ENCODE data around the gene PDILT. TPM values are rescaled to one million over a fixed set of nuclear protein-coding genes. Genes with fewer than 3 reads are reported as not detected.

PDILT gene
- total RNA-seq, 3 donors from 2014 or later, result not detected

DNA sequence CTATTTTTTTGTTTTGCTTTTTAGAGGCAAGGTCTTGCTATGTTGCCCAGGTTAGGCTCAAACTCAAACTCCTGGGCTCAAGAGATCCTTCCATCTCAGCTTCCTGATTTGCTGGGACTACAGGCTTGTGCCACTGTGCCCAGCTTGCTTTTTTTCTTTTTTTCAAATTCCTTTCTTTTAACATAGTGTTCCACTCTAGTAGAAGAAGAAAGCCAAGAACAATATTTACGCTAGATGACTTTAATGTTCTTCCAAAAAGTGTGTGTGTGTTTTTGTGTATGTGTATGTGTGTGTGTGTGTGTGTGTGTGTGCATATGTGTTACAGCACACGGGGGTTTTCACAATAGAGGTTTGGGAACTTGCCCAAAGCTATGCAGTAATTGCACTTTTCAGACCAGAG lies 41.3 kb downstream of the PDILT start:
- Histone ChIP-seq H3K36me3 (no peaks in the 10 kb centered on the region), H3K27me3 (peaks cover 0 to 7% of the 10 kb centered on the region in 2 donors), H3K9me3 (no peaks in the 10 kb centered on the region), H3K4me3 (no peak overlapping the region), H3K4me1 (no peaks in the 10 kb centered on the region), H3K27ac (no peak overlapping the region)
- TF ChIP-seq, protein P1, sequence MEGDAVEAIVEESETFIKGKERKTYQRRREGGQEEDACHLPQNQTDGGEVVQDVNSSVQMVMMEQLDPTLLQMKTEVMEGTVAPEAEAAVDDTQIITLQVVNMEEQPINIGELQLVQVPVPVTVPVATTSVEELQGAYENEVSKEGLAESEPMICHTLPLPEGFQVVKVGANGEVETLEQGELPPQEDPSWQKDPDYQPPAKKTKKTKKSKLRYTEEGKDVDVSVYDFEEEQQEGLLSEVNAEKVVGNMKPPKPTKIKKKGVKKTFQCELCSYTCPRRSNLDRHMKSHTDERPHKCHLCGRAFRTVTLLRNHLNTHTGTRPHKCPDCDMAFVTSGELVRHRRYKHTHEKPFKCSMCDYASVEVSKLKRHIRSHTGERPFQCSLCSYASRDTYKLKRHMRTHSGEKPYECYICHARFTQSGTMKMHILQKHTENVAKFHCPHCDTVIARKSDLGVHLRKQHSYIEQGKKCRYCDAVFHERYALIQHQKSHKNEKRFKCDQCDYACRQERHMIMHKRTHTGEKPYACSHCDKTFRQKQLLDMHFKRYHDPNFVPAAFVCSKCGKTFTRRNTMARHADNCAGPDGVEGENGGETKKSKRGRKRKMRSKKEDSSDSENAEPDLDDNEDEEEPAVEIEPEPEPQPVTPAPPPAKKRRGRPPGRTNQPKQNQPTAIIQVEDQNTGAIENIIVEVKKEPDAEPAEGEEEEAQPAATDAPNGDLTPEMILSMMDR (IDR thresholded peaks at IDR 0.05), result no peak
- no peak for TF ChIP-seq POLR2A (IDR thresholded peaks at IDR 0.05)
- no peak for TF ChIP-seq POLR2AphosphoS5 (IDR thresholded peaks at IDR 0.05)
- DNase-seq (ENCODE audit: low spot score in 2 of 2), result no peak
- intact Hi-C loops (cut with DNase I; ENCODE audit: low total_unique reads), result no loop called here

DNA sequence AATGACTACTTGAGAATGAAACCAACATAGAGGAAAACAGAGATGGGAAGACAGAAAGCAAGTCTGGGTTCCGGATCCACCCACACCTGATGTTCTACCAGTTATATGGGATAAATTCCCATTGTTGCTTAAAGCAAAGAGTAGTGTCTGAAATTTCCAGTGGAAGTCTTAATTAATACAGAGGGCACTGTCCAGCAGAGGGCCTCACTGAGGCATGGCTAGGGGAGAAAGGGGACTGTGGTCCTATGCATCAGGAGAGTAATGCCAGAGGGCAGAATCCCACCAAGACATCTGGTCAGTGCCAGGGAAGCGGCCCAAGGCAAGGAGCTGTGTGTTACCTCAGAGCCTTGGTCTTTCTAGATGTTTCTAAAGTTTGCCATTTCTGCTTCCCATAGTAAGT lies 44.5 kb downstream of the PDILT start:
- DNase-seq (ENCODE audit: low spot score in 2 of 2), result no peak
- intact Hi-C loops (cut with DNase I; ENCODE audit: low total_unique reads), result no loop called here

DNA sequence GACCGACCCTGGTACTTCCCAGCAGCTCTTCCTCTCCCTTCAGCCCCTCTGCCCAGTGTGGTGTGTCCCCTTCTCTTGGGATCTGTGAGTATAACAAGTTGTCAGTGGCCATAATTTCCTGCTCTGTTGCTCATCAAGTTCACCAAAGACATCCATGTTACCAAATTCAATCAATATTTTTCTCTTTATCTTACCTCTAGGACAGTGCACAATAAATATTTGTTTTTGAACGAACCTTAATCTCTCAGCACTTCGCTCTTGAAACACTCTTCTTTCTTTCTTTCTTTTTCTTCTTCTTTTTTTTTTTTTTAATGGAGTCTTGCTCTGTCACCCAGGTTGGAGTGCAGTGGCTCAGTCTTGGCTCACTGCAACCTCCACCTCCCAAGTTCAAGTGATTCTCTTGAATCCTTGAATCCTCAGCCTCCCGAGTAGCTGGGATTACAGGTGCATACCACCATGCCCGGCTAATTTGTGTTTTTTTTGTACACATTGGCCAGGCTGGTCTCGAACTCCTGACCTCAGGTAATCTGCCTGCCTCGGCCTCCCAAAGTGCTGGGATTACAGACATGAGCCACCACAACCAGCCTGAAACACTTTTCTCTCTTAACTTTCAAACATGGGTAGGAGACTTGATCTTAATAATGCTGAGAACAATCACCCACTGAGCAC lies 49.3 kb downstream of the PDILT start:
- Histone ChIP-seq H3K27ac (no peak overlapping the region), H3K9me3 (no peaks in the 10 kb centered on the region), H3K4me3 (no peak overlapping the region), H3K27me3 (peaks cover 0 to 27% of the 10 kb centered on the region in 2 donors), H3K4me1 (no peaks in the 10 kb centered on the region), H3K36me3 (no peaks in the 10 kb centered on the region)
- DNase-seq (ENCODE audit: low spot score in 2 of 2), result no peak
- TF ChIP-seq POLR2AphosphoS5 (IDR thresholded peaks at IDR 0.05) (no peak), POLR2A (IDR thresholded peaks at IDR 0.05) (no peak)
- TF ChIP-seq, protein P1 (IDR thresholded peaks at IDR 0.05), result no peak
- intact Hi-C loops (cut with DNase I; ENCODE audit: low total_unique reads), result no loop called here

More for the DNA sequence above, 44.5 kb downstream of the PDILT start:
- Histone ChIP-seq H3K36me3 (no peaks in the 10 kb centered on the region), H3K27me3 (peaks cover 0 to 24% of the 10 kb centered on the region in 2 donors), H3K4me3 (no peak overlapping the region), H3K4me1 (no peaks in the 10 kb centered on the region), H3K9me3 (no peaks in the 10 kb centered on the region), H3K27ac (no peak overlapping the region)
- TF ChIP-seq, protein P1 (IDR thresholded peaks at IDR 0.05), result no peak
- TF ChIP-seq POLR2AphosphoS5 (IDR thresholded peaks at IDR 0.05), result no peak
- TF ChIP-seq POLR2A (IDR thresholded peaks at IDR 0.05), result no peak

DNA sequence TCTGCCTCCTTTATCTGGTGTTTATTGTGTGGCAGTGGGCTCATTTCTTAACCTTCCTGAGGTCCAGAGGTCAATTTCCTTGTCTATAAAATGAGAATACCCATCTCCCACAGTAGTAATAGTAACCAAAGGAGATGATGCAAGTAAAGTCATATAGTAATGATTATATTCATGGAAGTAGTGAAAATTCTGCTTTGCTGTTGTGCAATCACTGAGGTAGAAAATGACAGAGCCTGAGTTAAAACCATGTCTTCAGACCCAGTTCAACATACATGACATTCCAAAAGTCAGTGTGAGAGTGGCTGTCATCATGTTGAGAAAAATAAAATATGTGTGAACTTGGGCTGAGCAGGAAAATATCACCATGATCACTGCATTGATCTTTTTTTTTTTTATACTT lies 51.2 kb downstream of the PDILT start:
- DNase-seq (ENCODE audit: low spot score in 2 of 2), result no peak
- intact Hi-C loops (cut with DNase I; ENCODE audit: low total_unique reads), result no loop called here
- TF ChIP-seq, protein P1 (IDR thresholded peaks at IDR 0.05), result no peak
- no peak for TF ChIP-seq POLR2AphosphoS5 (IDR thresholded peaks at IDR 0.05)
- TF ChIP-seq POLR2A (IDR thresholded peaks at IDR 0.05), result no peak

DNA sequence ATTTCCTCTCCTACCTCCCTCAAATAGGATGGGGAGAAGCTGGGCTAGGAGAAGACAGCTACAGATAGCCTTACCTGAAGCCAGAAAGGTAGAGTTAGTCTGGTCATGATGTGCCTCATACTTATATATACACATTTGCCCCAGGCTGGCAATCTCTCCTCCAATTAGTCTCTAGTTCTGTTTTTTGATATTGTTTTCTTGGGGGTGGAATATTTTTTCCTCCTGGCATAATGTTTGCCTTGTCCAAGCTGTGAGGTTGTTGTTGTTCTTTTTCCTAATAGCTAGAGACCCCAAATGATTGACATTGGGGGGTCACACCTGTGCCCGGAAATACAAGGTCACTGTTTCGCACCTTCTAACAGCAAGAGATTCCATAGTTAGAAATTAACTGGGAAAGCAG lies 51.9 kb downstream of the PDILT start, which contains the start of gene UMOD:
Gene UMOD (minus strand): TSS at position 101 of the 400 bp plus-strand sequence. CDS start 1,978 bp downstream, outside the sequence.
- peaks cover 0 to 26% of the 10 kb centered on the region in 2 donors for H3K27me3 ChIP-seq
- H3K9me3 ChIP-seq, result no peaks in the 10 kb centered on the region
- TF ChIP-seq POLR2AphosphoS5 (IDR thresholded peaks at IDR 0.05) (no peak), POLR2A (IDR thresholded peaks at IDR 0.05) (no peak)
- TF ChIP-seq, protein P1 (IDR thresholded peaks at IDR 0.05), result no peak
- no peak within 1 kb of the TSS for H3K27ac ChIP-seq
- no peaks in the 10 kb centered on the region for H3K4me1 ChIP-seq
- no peaks in the 10 kb centered on the region for H3K36me3 ChIP-seq
- intact Hi-C loops (cut with DNase I; ENCODE audit: low total_unique reads), result no loop called here
- DNase-seq (ENCODE audit: low spot score in 2 of 2), result no peak
- H3K4me3 ChIP-seq, result no peak within 1 kb of the TSS

More for the DNA sequence above, 51.2 kb downstream of the PDILT start:
- Histone ChIP-seq H3K4me3 (no peak overlapping the region), H3K27me3 (peaks cover 0 to 25% of the 10 kb centered on the region in 2 donors), H3K27ac (no peak overlapping the region), H3K4me1 (no peaks in the 10 kb centered on the region), H3K9me3 (no peaks in the 10 kb centered on the region), H3K36me3 (no peaks in the 10 kb centered on the region)
